Fibroblast of lung (primary cell): ENCODE measurements around the gene ZNF831.

Experiments used
- CTCF ChIP-seq, 2 donors: IDR thresholded peaks in 1 of 2; conservative IDR thresholded peaks in 1 of 2; 1 replicate in 1 of 2; 2 replicates in 1 of 2; pipeline ENCODE4 v1.5.1; 2011 to 2012; ENCODE audit warnings: low read length in 2 of 2, control low read depth in 1 of 2, inconsistent platforms in 1 of 2, low read depth in 1 of 2, mild to moderate bottlenecking in 1 of 2
- EZH2 ChIP-seq: IDR thresholded peaks from 2 replicates; pipeline ENCODE4 v1.5.1; 2012; ENCODE audit warnings: low read length, control low read depth, mild to moderate bottlenecking; ENCODE audit errors: missing control alignments

GRCh38 chr20:59159091-59159490, 4.5 kb upstream of the ZNF831 start:
- no peak for TF ChIP-seq CTCF (conservative IDR thresholded peaks at IDR 0.05 in 1 of 2, IDR thresholded peaks at IDR 0.05 in 1 of 2; ENCODE audit: low read depth in 1 of 2, low read length in 2 of 2)
- TF ChIP-seq EZH2: no peak
